ENCODE data around the gene PAQR5.
"Not testable (repeated sequence)": the region's sequence is repeated elsewhere in the genome, so short reads cannot be mapped to it uniquely, and the experiment has no call there.

Gene PAQR5

DNA sequence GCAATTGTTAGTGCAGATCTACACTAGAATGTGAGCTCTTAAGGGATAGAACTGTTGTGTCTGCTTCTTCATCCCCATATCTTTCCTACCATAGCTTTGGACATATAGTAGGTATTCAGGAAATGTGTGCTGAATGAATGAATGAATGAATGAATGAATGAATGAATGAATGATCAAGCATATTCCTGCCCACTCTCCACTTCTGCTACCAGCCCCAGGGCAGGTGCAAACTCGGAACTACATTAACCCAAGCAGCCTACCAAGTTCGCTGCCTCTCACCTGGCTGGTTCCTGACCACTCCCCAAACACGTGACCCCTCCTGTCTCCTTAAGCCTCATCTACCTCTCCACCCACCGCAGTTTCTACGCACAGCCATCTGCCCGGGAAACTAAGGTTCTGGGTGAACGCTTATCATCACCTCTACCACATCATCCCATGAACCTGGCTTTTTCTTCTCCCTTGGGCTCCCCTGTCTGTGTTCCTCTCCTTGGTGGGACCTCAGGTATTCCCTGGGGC lies 26.8 kb downstream of the PAQR5 start:
- DNase-seq: no peak
- H3K4me3 ChIP-seq (ENCODE audit: insufficient read depth, low read depth, low read length, poor library complexity, severe bottlenecking): no peak overlapping the region
- no peaks in the 10 kb centered on the region for H3K9me3 ChIP-seq (ENCODE audit: control insufficient read depth, low read length)
- H3K27ac ChIP-seq (ENCODE audit: insufficient read depth, low read length, poor library complexity, severe bottlenecking): no peak overlapping the region
- H3K36me3 ChIP-seq (ENCODE audit: control insufficient read depth, insufficient read depth, low read length): no peaks in the 10 kb centered on the region
- H3K4me1 ChIP-seq (ENCODE audit: control insufficient read depth, insufficient read depth, low read length, poor library complexity, severe bottlenecking): no peaks in the 10 kb centered on the region
- H3K27me3 ChIP-seq (replicated peaks; ENCODE audit: control insufficient read depth, insufficient read depth, low read length, poor library complexity, severe bottlenecking): no peaks in the 10 kb centered on the region

DNA sequence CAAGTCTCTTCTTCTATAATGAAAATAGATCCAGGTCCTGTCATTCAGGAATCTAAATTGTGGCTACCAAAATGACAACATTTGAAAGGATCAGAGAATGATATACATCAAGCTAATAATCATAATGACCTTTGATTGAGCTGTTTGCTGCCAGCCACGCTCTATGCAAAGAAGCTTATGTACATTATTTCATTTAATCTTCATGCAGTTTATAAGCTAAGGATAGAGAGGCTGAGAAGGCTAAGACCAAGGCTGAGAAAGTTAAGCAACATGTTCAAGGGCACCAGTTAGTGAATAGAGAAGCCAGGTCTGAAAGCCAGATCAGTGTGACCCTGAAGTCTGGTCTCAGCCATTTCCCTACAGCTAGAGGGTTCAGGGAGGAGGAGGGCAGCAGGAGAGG lies 29.4 kb downstream of the PAQR5 start:
- Histone ChIP-seq H3K4me1 (ENCODE audit: control insufficient read depth, insufficient read depth, low read length, poor library complexity, severe bottlenecking) (no peaks in the 10 kb centered on the region), H3K36me3 (ENCODE audit: control insufficient read depth, insufficient read depth, low read length) (no peaks in the 10 kb centered on the region), H3K4me3 (ENCODE audit: insufficient read depth, low read depth, low read length, poor library complexity, severe bottlenecking) (no peak overlapping the region), H3K27me3 (replicated peaks; ENCODE audit: control insufficient read depth, insufficient read depth, low read length, poor library complexity, severe bottlenecking) (no peaks in the 10 kb centered on the region), H3K9me3 (ENCODE audit: control insufficient read depth, low read length) (no peaks in the 10 kb centered on the region), H3K27ac (ENCODE audit: insufficient read depth, low read length, poor library complexity, severe bottlenecking) (no peak overlapping the region)
- DNase-seq: no peak

DNA sequence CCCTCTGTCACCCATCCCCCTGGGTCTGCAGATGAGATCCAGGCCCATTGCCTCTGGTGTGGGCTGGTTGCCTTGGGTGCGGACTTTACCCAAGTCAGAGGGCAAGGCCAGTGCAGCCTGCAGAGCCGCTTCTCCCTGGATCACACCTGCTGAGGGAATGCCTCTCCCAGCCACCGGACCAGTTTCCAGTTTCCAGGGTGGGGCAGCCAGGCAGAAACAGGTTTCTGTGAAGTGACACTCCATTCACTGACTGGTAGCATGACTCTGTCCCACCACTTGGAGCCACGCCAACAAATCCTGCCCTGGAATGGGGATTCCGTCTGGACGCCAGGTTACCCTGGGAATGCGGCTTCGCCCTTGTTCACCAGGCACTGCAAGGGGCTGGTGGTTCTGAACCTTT lies 30.0 kb downstream of the PAQR5 start:
- no peak overlapping the region for H3K27ac ChIP-seq (ENCODE audit: insufficient read depth, low read length, poor library complexity, severe bottlenecking)
- H3K36me3 ChIP-seq (ENCODE audit: control insufficient read depth, insufficient read depth, low read length): no peaks in the 10 kb centered on the region
- H3K27me3 ChIP-seq (replicated peaks; ENCODE audit: control insufficient read depth, insufficient read depth, low read length, poor library complexity, severe bottlenecking): no peaks in the 10 kb centered on the region
- no peaks in the 10 kb centered on the region for H3K4me1 ChIP-seq (ENCODE audit: control insufficient read depth, insufficient read depth, low read length, poor library complexity, severe bottlenecking)
- no peak for DNase-seq
- H3K4me3 ChIP-seq (ENCODE audit: insufficient read depth, low read depth, low read length, poor library complexity, severe bottlenecking): no peak overlapping the region
- H3K9me3 ChIP-seq (ENCODE audit: control insufficient read depth, low read length): no peaks in the 10 kb centered on the region

DNA sequence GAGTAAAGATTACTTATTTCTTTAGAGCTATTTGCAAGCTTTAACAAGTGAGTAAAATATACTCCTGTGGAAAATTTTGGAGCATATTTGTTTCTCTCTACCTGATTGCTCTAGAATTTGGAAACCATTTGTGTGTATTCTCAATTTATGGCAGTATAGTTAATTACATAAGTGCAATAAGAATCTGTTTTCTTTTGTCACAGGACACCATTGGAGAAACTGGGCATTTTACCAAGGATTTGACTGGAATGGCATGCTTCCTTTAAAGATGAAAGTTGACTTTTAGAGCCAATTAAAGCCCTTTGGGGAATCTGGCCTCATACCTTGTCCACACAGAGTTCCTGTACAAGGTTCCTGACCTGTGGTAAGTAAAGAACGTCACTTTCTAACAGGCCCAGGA lies 38.4 kb downstream of the PAQR5 start:
- H3K4me1 ChIP-seq (ENCODE audit: control insufficient read depth, insufficient read depth, low read length, poor library complexity, severe bottlenecking): no peaks in the 10 kb centered on the region
- H3K36me3 ChIP-seq (ENCODE audit: control insufficient read depth, insufficient read depth, low read length): no peaks in the 10 kb centered on the region
- H3K27ac ChIP-seq (ENCODE audit: insufficient read depth, low read length, poor library complexity, severe bottlenecking): no peak overlapping the region
- DNase-seq: no peak
- H3K9me3 ChIP-seq (ENCODE audit: control insufficient read depth, low read length): no peaks in the 10 kb centered on the region
- no peak overlapping the region for H3K4me3 ChIP-seq (ENCODE audit: insufficient read depth, low read depth, low read length, poor library complexity, severe bottlenecking)
- H3K27me3 ChIP-seq (replicated peaks; ENCODE audit: control insufficient read depth, insufficient read depth, low read length, poor library complexity, severe bottlenecking): no peaks in the 10 kb centered on the region

DNA sequence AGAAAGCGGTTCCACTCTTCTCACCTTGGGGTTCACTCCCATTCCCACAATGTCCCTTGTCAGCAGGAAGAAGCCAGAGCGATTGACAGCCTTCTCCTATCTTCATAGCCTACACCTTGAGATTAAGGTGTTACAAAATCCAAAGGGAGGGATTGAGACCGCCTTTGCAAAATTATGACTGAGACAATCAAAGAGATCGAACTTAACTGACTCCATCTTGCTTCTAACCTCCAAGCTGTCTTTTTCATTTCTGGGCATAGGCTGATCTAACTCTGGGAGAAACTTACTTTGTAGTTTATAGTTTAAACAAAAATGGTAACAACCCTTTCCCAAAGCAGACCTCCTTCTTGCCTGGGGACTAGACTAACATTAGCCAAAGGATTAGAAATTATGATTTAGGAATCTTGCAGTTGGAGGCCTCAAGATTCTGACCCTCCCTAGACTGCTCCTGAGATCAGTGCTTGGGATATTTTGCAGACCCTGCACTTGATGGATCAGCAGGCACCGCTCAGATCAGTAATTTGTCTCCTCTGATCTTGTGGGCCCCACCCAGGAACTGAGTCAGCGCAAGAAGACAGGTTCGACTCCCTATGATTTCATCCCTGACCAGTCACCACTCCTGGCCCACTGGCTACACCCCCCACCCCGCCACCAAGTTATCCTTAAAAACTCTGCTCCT lies 40.0 kb downstream of the PAQR5 start:
- no peaks in the 10 kb centered on the region for H3K27me3 ChIP-seq (replicated peaks; ENCODE audit: control insufficient read depth, insufficient read depth, low read length, poor library complexity, severe bottlenecking)
- no peaks in the 10 kb centered on the region for H3K36me3 ChIP-seq (ENCODE audit: control insufficient read depth, insufficient read depth, low read length)
- no peaks in the 10 kb centered on the region for H3K4me1 ChIP-seq (ENCODE audit: control insufficient read depth, insufficient read depth, low read length, poor library complexity, severe bottlenecking)
- no peak overlapping the region for H3K4me3 ChIP-seq (ENCODE audit: insufficient read depth, low read depth, low read length, poor library complexity, severe bottlenecking)
- no peak overlapping the region for H3K27ac ChIP-seq (ENCODE audit: insufficient read depth, low read length, poor library complexity, severe bottlenecking)
- DNase-seq: no peak
- no peaks in the 10 kb centered on the region for H3K9me3 ChIP-seq (ENCODE audit: control insufficient read depth, low read length)

DNA sequence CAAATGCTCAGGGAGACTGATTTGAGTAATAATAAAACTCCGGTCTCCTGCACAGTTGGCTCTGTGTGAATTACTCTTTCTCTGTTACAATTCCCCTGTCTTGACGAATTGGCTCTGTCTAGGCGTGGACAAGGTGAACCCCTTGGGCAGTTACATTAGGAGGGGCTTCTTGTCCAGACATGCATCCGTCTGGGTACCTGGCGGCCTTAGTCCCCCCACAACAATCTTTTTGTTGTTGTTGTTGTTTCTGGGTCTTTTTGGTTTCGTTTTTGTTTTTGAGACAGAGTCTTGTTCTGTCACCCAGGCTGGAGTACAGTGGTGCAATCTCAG lies 40.5 kb downstream of the PAQR5 start:
- not testable (repeated sequence) for H3K36me3 ChIP-seq (ENCODE audit: control insufficient read depth, insufficient read depth, low read length); H3K27ac ChIP-seq (ENCODE audit: insufficient read depth, low read length, poor library complexity, severe bottlenecking); DNase-seq; H3K27me3 ChIP-seq (replicated peaks; ENCODE audit: control insufficient read depth, insufficient read depth, low read length, poor library complexity, severe bottlenecking); H3K4me1 ChIP-seq (ENCODE audit: control insufficient read depth, insufficient read depth, low read length, poor library complexity, severe bottlenecking); H3K9me3 ChIP-seq (ENCODE audit: control insufficient read depth, low read length); H3K4me3 ChIP-seq (ENCODE audit: insufficient read depth, low read depth, low read length, poor library complexity, severe bottlenecking)

DNA sequence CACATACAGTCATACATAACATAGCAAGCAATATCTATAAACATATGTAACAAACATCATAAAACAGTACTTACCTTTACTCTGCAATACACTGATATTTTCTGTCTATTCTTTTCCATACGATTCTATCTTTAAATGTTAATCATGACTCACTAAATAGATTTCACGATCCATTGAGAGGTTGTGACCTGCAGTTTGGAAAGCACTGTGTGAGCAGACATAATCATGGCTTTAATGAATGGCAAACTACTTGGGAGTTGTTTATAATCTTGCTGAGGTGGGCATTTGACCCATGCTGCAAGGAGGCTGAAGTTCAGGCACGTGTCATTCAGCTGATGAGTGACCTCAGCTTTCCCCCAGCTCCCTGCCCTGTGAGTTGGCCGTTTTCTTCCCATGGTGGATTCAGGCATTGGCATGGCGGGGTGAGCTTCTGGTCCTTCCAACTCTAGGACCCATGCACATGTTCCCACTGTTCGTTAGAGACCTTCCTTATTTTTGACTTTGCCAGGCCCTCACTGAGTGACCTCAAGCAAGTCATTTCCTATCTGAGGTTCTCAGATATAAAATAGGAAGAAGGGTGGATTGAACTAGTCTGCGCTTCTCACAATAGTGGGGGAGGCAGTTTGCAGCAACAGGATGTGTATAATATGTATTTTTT lies 41.7 kb downstream of the PAQR5 start:
- Histone ChIP-seq H3K4me3 (ENCODE audit: insufficient read depth, low read depth, low read length, poor library complexity, severe bottlenecking) (no peak overlapping the region), H3K27ac (ENCODE audit: insufficient read depth, low read length, poor library complexity, severe bottlenecking) (no peak overlapping the region), H3K9me3 (ENCODE audit: control insufficient read depth, low read length) (no peaks in the 10 kb centered on the region), H3K4me1 (ENCODE audit: control insufficient read depth, insufficient read depth, low read length, poor library complexity, severe bottlenecking) (no peaks in the 10 kb centered on the region), H3K36me3 (ENCODE audit: control insufficient read depth, insufficient read depth, low read length) (no peaks in the 10 kb centered on the region), H3K27me3 (replicated peaks; ENCODE audit: control insufficient read depth, insufficient read depth, low read length, poor library complexity, severe bottlenecking) (no peaks in the 10 kb centered on the region)
- DNase-seq: no peak

DNA sequence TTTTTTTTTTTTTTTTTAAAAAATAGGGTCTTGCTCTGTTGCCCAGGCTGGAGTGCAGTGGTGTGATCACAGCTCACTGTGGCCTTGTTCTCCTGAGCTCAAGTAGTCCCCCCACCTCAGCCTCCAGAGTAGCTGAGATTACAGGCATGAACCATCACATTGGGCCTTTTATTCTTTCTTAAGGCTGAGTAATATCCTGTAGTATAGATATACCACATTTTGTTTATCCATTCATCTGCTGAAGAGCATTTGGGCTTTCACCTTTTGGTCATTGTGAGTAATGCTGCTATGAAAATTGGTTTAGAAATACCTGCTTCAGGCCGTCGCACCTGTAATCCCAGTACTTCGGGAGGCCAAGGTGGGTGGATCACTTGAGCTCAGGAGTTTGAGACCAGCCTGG lies 42.6 kb downstream of the PAQR5 start:
- no peak overlapping the region for H3K27ac ChIP-seq (ENCODE audit: insufficient read depth, low read length, poor library complexity, severe bottlenecking)
- H3K4me1 ChIP-seq (ENCODE audit: control insufficient read depth, insufficient read depth, low read length, poor library complexity, severe bottlenecking): no peaks in the 10 kb centered on the region
- no peaks in the 10 kb centered on the region for H3K9me3 ChIP-seq (ENCODE audit: control insufficient read depth, low read length)
- no peaks in the 10 kb centered on the region for H3K36me3 ChIP-seq (ENCODE audit: control insufficient read depth, insufficient read depth, low read length)
- H3K4me3 ChIP-seq (ENCODE audit: insufficient read depth, low read depth, low read length, poor library complexity, severe bottlenecking): no peak overlapping the region
- no peak for DNase-seq
- H3K27me3 ChIP-seq (replicated peaks; ENCODE audit: control insufficient read depth, insufficient read depth, low read length, poor library complexity, severe bottlenecking): no peaks in the 10 kb centered on the region

DNA sequence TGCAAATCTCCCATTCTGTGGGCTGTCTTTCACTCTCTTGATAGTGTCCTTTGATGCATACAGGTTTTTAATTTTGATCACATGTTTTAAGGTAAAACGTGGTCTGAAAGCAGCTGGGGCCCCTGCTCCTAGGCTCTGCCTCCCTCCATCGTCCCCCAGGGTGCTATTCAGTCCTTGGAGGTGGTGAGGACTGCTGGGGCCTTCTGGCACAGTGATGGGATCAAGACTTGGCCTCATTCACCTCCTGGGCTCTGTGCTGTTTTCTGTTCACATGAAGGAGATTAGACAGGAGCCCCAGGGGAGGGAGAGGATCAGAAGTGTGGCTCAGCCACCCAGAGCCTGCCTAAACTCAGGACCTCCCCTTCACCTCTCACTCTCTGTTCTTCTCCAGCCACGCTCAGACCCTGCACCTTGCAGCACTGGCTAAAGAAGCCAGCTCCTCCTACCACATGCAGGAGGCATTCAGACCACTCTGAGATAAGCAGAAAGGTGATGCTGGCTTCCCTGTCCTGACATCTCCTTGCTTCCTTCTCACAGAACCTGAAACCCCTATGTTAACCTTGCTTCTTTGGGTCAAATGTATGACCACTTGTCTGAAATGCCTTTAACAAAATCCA lies 43.9 kb downstream of the PAQR5 start:
- Histone ChIP-seq H3K4me1 (ENCODE audit: control insufficient read depth, insufficient read depth, low read length, poor library complexity, severe bottlenecking) (no peaks in the 10 kb centered on the region), H3K36me3 (ENCODE audit: control insufficient read depth, insufficient read depth, low read length) (no peaks in the 10 kb centered on the region), H3K4me3 (ENCODE audit: insufficient read depth, low read depth, low read length, poor library complexity, severe bottlenecking) (no peak overlapping the region), H3K27ac (ENCODE audit: insufficient read depth, low read length, poor library complexity, severe bottlenecking) (no peak overlapping the region), H3K9me3 (ENCODE audit: control insufficient read depth, low read length) (no peaks in the 10 kb centered on the region), H3K27me3 (replicated peaks; ENCODE audit: control insufficient read depth, insufficient read depth, low read length, poor library complexity, severe bottlenecking) (no peaks in the 10 kb centered on the region)
- DNase-seq: no peak

DNA sequence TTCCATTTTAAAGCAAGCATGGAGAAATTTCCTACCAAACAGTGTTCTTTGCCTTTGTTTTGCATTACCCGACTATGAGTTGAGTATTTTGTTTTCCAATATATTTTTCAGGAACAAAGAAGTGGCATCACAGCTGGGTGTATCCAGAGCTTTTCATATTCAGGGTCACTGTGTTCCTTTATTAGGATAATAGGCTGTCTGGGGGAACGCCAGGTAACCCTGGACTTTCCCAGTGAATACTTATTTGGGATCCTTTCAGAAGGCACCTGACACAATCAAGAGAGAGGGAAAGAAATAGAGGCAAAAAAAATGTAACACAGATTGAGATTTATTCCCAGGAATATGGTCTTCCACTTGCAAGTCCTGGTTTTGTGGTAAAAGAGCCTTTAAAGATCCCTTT lies 44.4 kb downstream of the PAQR5 start:
- no peaks in the 10 kb centered on the region for H3K27me3 ChIP-seq (replicated peaks; ENCODE audit: control insufficient read depth, insufficient read depth, low read length, poor library complexity, severe bottlenecking)

More for the DNA sequence above, 44.4 kb downstream of the PAQR5 start:
- Histone ChIP-seq H3K9me3 (ENCODE audit: control insufficient read depth, low read length) (no peaks in the 10 kb centered on the region), H3K27ac (ENCODE audit: insufficient read depth, low read length, poor library complexity, severe bottlenecking) (no peak overlapping the region), H3K4me3 (ENCODE audit: insufficient read depth, low read depth, low read length, poor library complexity, severe bottlenecking) (no peak overlapping the region), H3K36me3 (ENCODE audit: control insufficient read depth, insufficient read depth, low read length) (no peaks in the 10 kb centered on the region), H3K4me1 (ENCODE audit: control insufficient read depth, insufficient read depth, low read length, poor library complexity, severe bottlenecking) (no peaks in the 10 kb centered on the region)
- DNase-seq: no peak
